Fibroblast of mammary gland (primary cell): ENCODE data around the gene PHTF1.
A peak's percentile ranks its signal among the peaks of the same experiment; 100 is the strongest.

Experiments used
- DNase-seq: peaks from one replicate; pipeline ENCODE4 v3.0.0-alpha.2; 2010; ENCODE audit warnings: low read depth
- H3K4me3 ChIP-seq: 2 replicates; pipeline ENCODE4 v1.5.1; 2011; ENCODE audit warnings: low read depth, mild to moderate bottlenecking, low read length, moderate library complexity; ENCODE audit not compliant: control insufficient read depth
- TF ChIP-seq, protein P1 (sequence below): conservative IDR thresholded peaks from 2 replicates; pipeline ENCODE4 v1.5.1; 2011; ENCODE audit warnings: low read depth, low read length, inconsistent platforms; ENCODE audit not compliant: control insufficient read depth, insufficient read depth

The PHTF1 gene

DNA sequence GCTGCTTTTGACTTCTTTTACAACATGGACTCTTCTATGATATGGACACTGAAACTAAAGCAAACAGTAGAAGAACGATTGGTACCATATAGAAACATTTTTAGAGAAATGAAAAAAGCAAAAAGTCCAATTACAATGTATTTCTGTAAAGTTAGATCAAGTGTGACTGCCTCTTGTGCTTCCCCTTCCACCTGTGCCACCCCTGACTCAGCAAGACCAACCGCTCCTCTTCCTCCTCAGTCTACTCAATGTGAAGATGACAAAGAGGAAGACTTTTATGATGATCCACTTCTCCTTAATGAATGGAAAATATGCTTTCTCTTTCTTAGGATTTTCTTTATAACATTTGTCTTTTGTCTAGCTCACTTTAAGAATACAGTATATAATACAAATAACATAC lies 66.9 kb downstream of the PHTF1 start:
- no peak for DNase-seq
- no peak overlapping the region for H3K4me3 ChIP-seq
- TF ChIP-seq, protein P1, sequence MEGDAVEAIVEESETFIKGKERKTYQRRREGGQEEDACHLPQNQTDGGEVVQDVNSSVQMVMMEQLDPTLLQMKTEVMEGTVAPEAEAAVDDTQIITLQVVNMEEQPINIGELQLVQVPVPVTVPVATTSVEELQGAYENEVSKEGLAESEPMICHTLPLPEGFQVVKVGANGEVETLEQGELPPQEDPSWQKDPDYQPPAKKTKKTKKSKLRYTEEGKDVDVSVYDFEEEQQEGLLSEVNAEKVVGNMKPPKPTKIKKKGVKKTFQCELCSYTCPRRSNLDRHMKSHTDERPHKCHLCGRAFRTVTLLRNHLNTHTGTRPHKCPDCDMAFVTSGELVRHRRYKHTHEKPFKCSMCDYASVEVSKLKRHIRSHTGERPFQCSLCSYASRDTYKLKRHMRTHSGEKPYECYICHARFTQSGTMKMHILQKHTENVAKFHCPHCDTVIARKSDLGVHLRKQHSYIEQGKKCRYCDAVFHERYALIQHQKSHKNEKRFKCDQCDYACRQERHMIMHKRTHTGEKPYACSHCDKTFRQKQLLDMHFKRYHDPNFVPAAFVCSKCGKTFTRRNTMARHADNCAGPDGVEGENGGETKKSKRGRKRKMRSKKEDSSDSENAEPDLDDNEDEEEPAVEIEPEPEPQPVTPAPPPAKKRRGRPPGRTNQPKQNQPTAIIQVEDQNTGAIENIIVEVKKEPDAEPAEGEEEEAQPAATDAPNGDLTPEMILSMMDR: no peak

DNA sequence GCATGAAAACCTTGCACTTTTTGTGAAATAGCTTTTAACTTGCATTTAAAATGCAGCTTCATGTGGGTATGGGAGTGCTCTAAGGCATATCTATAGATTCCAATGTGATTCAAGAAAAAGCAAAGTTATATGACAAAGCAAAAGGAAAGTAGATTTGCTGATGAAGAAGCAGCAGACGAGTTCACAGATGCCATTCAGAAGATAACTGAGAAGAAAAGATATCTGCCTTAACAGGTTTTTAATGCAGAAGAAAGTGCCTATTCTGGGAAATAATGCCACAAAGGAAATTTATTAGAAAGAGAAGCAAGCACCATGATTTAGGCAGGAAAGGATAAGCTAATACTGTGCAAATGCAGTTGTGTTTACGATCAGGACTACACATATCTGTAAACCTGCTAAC lies 68.1 kb downstream of the PHTF1 start:
- no peak for DNase-seq
- TF ChIP-seq, protein P1: no peak
- H3K4me3 ChIP-seq: no peak overlapping the region

DNA sequence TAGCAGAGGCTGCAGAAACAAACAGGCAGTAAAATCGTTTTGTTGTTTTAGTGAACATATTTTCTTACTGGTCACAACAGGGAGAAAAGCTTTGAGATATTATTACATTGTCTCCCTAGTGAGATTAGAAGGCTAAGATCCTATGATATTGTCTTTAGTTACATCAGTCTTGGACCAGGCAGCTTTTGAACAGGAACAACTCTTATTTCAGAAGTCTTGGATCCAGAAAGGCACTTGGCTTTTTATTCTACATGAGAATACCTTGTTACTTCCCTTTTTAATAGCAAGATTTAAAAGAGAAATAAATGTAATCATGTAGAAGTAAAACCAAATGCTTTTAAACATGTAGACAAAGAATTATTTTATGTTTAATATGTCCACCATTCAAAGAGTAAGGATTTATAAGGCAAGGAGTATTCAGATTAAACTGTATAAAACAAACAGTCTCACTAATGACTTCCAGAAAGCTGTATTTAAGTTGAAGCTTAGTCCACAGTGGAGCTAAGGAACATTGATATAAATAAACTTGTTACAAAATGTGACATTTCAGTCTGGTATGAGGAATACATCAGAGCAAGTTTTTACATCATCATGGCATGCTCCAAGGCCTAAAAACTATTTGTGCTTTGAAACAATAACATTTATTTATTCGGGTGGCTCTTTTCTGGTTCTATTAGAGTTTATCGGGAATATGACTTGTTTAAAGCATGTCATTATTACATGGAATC lies 72.2 kb downstream of the PHTF1 start:
- DNase-seq: peak; percentile 35
- TF ChIP-seq, protein P1: no peak
- no peak overlapping the region for H3K4me3 ChIP-seq

DNA sequence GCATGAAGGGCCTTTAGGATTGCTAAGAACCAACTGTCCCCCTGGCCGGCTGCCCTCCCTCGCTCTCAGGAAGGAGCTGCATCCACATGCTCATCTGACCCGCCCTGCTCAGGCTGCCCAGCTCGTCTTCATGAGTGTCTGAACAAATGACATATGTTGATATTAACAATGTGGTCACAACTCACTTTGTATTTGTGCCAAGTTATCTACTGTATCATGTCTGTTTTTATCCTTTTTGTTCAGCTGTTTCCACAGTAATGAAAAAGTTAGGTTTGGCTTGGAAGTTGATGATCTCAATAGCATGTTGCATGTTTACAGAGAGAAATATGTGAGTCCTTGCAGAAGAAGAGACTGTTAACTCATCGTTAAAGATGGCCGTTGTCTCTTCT lies 75.1 kb downstream of the PHTF1 start:
- TF ChIP-seq, protein P1: no peak
- peak; percentile 85 for DNase-seq
- H3K4me3 ChIP-seq: no peak overlapping the region

DNA sequence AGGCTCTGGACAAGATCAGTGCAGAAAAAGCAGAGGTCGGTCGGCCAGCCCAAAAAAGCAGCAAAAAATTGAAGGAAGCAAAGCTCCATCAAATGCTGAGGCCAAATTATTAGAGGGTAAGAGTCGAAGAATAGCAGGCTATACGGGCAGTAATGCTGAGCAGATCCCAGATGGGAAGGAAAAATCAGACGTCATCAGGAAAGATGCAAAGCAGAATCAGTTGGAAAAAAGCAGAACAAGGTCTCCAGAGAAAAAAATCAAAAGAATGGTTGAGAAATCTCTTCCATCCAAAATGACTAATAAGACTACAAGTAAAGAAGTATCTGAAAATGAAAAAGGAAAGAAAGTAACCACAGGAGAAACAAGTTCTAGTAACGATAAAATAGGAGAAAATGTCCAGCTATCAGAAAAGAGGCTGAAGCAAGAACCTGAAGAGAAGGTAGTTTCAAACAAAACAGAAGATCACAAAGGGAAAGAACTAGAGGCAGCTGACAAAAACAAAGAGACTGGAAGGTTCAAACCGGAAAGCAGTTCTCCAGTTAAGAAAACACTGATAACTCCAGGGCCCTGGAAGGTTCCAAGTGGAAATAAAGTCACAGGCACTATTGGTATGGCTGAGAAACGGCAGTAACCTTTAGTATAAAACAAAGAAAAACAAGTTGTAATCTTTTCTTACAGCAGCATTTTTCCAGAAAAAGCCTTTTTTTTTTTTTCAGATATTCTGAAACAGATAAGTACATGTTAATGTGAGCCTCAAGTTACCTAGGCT lies 75.7 kb downstream of the PHTF1 start:
- no peak overlapping the region for H3K4me3 ChIP-seq
- TF ChIP-seq, protein P1: no peak
- peak; percentile 79 for DNase-seq

DNA sequence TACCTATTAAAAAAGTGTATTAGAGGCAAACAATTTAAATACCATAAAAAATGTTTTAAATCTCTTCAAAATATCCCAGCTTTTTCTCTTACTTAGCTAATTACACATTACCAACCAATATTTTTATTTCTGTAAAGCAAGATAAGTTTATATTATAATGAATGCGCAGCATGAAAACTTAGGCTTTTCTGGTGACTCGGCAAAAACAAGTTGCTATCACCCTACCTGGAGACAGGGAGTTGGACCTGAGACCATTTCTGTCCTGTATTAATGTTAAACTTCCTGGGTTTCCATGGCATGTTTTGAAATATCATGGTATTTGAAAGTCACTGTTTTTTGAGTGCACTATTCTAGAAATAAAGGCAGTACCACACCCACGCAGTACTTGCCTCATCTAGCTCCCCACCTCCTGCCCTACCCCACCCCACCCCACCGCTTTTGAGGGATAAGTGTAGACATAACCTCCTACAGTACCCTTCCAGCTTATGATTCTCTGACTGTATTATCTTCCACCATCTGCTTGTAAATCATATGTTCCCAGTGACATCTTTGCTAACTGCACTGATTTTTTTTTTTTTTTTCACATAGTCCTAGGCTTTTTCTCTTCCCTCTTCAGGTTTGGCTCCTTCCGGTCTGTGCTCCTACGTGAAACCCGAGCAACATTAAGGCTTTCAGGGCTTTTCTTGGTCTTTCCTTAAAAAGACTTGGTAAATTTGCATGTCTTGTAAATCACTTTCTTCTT lies 77.5 kb downstream of the PHTF1 start:
- H3K4me3 ChIP-seq: no peak overlapping the region
- DNase-seq: peak; percentile 4
- TF ChIP-seq, protein P1: no peak
